ENCODE data around the gene DMRT3.

DMRT3 gene

DNA sequence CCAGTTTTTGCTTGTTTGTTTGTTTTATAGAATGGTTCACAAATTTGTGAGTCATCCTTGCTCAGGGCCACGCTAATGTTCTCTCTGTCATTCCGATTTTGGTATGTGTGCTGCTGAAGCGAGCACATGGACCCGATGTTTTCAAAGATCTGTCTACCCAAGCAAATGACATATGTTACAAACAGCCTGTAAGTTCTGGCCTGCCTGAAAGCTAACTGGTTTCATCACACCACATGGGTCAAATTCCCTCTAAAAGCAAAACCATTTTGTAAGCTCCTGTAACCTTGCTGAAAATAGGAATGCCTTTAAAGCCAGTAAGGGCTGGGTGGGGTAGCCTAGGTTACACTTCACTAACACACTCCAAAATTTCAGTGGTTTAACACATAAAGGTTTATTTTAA, 25.4 kb downstream of the DMRT3 start:
- H3K4me3 Mint-ChIP-seq = no peak overlapping the region
- H3K4me1 Mint-ChIP-seq (ENCODE audit: low read depth) = peaks cover 3% of the 10 kb centered on the region
- H3K9me3 Mint-ChIP-seq = no peaks in the 10 kb centered on the region
- H3K27me3 Mint-ChIP-seq (ENCODE audit: low read depth) = peaks cover 6% of the 10 kb centered on the region
- H3K36me3 Mint-ChIP-seq (ENCODE audit: low read depth) = no peaks in the 10 kb centered on the region
- DNase-seq (ENCODE audit: low spot score) = no peak
- H3K27ac Mint-ChIP-seq = no peak overlapping the region

DNA sequence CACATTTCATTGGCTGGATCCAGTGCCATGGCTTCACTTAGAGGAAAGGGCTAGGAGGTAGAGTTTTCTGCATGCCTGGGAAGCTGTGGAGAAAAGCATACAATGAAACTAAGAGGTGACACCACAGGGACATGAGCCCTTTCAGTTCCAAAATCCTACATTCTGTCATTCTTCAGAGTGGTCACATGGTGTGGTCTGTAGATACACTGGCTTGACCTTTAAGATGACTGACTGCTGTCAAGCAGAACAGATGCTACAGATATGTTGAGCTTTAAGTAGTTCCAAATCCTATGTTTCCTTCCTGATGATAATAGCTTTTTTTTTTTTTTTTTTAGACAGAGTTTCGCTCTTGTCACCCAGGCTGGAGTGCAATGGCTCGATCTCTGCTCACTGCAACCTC, 26.2 kb downstream of the DMRT3 start:
- no peak overlapping the region for H3K27ac Mint-ChIP-seq
- H3K36me3 Mint-ChIP-seq (ENCODE audit: low read depth) = no peaks in the 10 kb centered on the region
- no peak overlapping the region for H3K4me3 Mint-ChIP-seq
- H3K9me3 Mint-ChIP-seq = no peaks in the 10 kb centered on the region
- no peak for DNase-seq (ENCODE audit: low spot score)
- H3K4me1 Mint-ChIP-seq (ENCODE audit: low read depth) = peaks cover 3% of the 10 kb centered on the region
- peaks cover 12% of the 10 kb centered on the region for H3K27me3 Mint-ChIP-seq (ENCODE audit: low read depth)

GRCh38 chr9:1005043-1005667, 28.7 kb downstream of the DMRT3 start:
- H3K9me3 Mint-ChIP-seq = no peaks in the 10 kb centered on the region
- H3K4me1 Mint-ChIP-seq (ENCODE audit: low read depth) = peaks cover 6% of the 10 kb centered on the region
- H3K27ac Mint-ChIP-seq = no peak overlapping the region
- no peak overlapping the region for H3K4me3 Mint-ChIP-seq
- peaks cover 18% of the 10 kb centered on the region for H3K27me3 Mint-ChIP-seq (ENCODE audit: low read depth)
- no peaks in the 10 kb centered on the region for H3K36me3 Mint-ChIP-seq (ENCODE audit: low read depth)
- DNase-seq (ENCODE audit: low spot score) = peak; percentile 18

- H3K36me3 Mint-ChIP-seq (ENCODE audit: low read depth) = no peaks in the 10 kb centered on the region
- H3K4me1 Mint-ChIP-seq (ENCODE audit: low read depth) = peaks cover 6% of the 10 kb centered on the region
- H3K9me3 Mint-ChIP-seq = no peaks in the 10 kb centered on the region
- no peak overlapping the region for H3K27ac Mint-ChIP-seq
- H3K27me3 Mint-ChIP-seq (ENCODE audit: low read depth) = peaks cover 18% of the 10 kb centered on the region
- no peak for DNase-seq (ENCODE audit: low spot score)
- H3K4me3 Mint-ChIP-seq = no peak overlapping the region
Observed at GRCh38 chr9:1007312-1007711, 30.9 kb downstream of the DMRT3 start.

DNA sequence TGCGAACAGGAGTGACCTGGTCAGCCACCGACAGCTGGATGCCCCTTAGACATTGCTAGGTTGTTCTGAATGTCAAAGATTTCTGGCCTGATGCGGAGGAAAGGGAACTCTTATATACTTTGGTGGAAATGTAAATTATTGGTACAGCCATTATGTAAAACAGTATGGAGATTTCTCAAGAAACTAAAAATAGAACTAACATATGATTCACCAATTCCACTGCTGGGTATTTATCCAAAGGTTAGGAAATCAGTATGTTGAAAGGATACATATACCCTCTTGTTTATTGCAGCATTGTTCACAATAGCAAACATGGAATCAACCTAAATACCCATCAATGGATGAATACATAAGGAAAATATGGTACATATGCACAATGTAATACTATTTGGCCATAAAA, 31.8 kb downstream of the DMRT3 start:
- no peaks in the 10 kb centered on the region for H3K9me3 Mint-ChIP-seq
- H3K4me1 Mint-ChIP-seq (ENCODE audit: low read depth) = peaks cover 6% of the 10 kb centered on the region
- H3K4me3 Mint-ChIP-seq = no peak overlapping the region
- peaks cover 18% of the 10 kb centered on the region for H3K27me3 Mint-ChIP-seq (ENCODE audit: low read depth)
- no peak for DNase-seq (ENCODE audit: low spot score)
- no peaks in the 10 kb centered on the region for H3K36me3 Mint-ChIP-seq (ENCODE audit: low read depth)
- no peak overlapping the region for H3K27ac Mint-ChIP-seq

DNA sequence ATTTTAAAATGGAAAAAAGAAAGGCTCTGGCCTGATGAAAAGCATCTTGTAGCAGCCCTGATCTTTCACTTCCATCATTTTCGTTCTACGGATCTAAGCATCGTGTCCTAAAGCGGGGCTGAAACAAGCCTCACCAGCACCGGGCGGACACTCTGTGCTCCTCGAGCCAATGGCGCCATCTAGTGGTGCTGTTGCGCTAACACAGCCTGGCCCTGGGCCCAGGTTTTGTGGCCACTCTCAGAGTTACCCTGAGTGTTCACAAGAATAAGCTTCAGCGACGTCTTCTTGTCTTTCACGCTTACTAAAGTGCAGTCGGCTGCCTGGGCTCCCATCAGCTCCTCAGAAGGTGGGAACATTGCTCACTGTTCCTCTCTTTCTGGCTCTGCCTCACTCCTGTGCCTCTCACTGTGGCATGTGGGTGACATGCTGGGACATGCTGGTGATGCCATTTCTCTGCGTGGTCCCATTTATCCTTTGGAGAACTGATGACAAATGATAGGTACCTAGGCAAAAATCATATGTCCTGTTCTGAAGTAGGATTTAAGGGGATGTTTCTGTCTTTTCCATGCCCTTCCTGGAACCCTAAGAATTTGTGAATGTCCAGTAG, 32.7 kb downstream of the DMRT3 start:
- no peaks in the 10 kb centered on the region for H3K36me3 Mint-ChIP-seq (ENCODE audit: low read depth)
- peak; percentile 65 for DNase-seq (ENCODE audit: low spot score)
- peaks cover 6% of the 10 kb centered on the region for H3K4me1 Mint-ChIP-seq (ENCODE audit: low read depth)
- no peak overlapping the region for H3K27ac Mint-ChIP-seq
- H3K9me3 Mint-ChIP-seq = no peaks in the 10 kb centered on the region
- H3K4me3 Mint-ChIP-seq = no peak overlapping the region
- peaks cover 21% of the 10 kb centered on the region for H3K27me3 Mint-ChIP-seq (ENCODE audit: low read depth)

- peaks cover 20% of the 10 kb centered on the region for H3K27me3 Mint-ChIP-seq (ENCODE audit: low read depth)
- H3K4me3 Mint-ChIP-seq = no peak overlapping the region
- H3K9me3 Mint-ChIP-seq = no peaks in the 10 kb centered on the region
- no peaks in the 10 kb centered on the region for H3K36me3 Mint-ChIP-seq (ENCODE audit: low read depth)
- no peak overlapping the region for H3K27ac Mint-ChIP-seq
- peaks cover 3% of the 10 kb centered on the region for H3K4me1 Mint-ChIP-seq (ENCODE audit: low read depth)
- no peak for DNase-seq (ENCODE audit: low spot score)
Observed at GRCh38 chr9:1013021-1013420, 36.6 kb downstream of the DMRT3 start.

DNA sequence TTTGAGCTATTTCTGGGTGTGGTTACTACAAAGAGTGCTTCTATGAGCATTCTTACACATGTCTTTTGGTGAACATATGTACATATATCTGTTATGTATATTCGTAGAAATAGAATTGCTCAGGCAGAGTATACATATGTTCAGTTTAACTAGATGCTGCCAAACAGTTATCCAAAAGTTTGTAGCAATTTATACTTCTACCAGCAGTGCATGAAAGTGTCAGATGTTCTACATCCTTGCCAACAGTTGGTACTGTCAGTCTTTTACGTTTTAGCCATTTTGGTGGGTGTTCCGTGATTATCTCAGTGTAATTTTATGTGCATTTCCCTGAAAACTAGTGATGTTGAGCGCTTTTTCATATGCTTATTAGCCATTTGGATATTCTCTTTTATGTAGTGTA, 37.8 kb downstream of the DMRT3 start:
- H3K27ac Mint-ChIP-seq = no peak overlapping the region
- H3K27me3 Mint-ChIP-seq (ENCODE audit: low read depth) = peaks cover 19% of the 10 kb centered on the region
- peaks cover under 1% of the 10 kb centered on the region for H3K4me1 Mint-ChIP-seq (ENCODE audit: low read depth)
- no peak overlapping the region for H3K4me3 Mint-ChIP-seq
- H3K9me3 Mint-ChIP-seq = no peaks in the 10 kb centered on the region
- no peak for DNase-seq (ENCODE audit: low spot score)
- H3K36me3 Mint-ChIP-seq (ENCODE audit: low read depth) = no peaks in the 10 kb centered on the region

GRCh38 chr9:1014640-1015039, 38.2 kb downstream of the DMRT3 start:
- Mint-ChIP-seq H3K27ac (no peak overlapping the region), H3K27me3 (ENCODE audit: low read depth) (peaks cover 21% of the 10 kb centered on the region), H3K36me3 (ENCODE audit: low read depth) (no peaks in the 10 kb centered on the region)

GRCh38 chr9:1018121-1018520, 41.7 kb downstream of the DMRT3 start:
- peaks cover 25% of the 10 kb centered on the region for H3K27me3 Mint-ChIP-seq (ENCODE audit: low read depth)
- no peaks in the 10 kb centered on the region for H3K4me1 Mint-ChIP-seq (ENCODE audit: low read depth)
- no peak for DNase-seq (ENCODE audit: low spot score)
- no peaks in the 10 kb centered on the region for H3K36me3 Mint-ChIP-seq (ENCODE audit: low read depth)
- H3K4me3 Mint-ChIP-seq = no peak overlapping the region
- no peak overlapping the region for H3K27ac Mint-ChIP-seq
- peaks cover 3% of the 10 kb centered on the region for H3K9me3 Mint-ChIP-seq

More at GRCh38 chr9:1014640-1015039, 38.2 kb downstream of the DMRT3 start:
- Mint-ChIP-seq H3K4me3 (no peak overlapping the region), H3K9me3 (no peaks in the 10 kb centered on the region), H3K4me1 (ENCODE audit: low read depth) (no peaks in the 10 kb centered on the region)
- no peak for DNase-seq (ENCODE audit: low spot score)

DNA sequence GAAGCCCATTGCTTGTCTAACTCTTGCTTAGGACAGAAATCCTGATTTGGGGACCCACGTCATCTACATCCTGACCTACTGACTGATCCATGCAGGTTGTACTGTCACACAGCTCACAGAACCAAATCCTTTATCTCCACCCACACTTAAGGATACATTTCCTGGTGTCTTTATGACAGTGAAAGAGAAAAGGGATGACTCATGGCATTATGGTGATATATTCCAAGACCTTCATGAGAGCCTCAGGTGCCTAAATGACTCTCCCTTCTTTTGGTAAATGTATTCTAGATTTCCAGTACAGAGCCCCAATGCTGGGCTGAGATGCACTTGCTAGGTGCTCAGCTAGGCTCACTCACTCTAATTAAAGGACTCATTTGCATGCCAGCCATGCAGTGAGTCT, 47.7 kb downstream of the DMRT3 start:
- H3K4me1 Mint-ChIP-seq (ENCODE audit: low read depth) = no peaks in the 10 kb centered on the region
- peaks cover 17% of the 10 kb centered on the region for H3K27me3 Mint-ChIP-seq (ENCODE audit: low read depth)
- no peak overlapping the region for H3K27ac Mint-ChIP-seq
- peaks cover 4% of the 10 kb centered on the region for H3K9me3 Mint-ChIP-seq
- no peak overlapping the region for H3K4me3 Mint-ChIP-seq
- H3K36me3 Mint-ChIP-seq (ENCODE audit: low read depth) = no peaks in the 10 kb centered on the region
- no peak for DNase-seq (ENCODE audit: low spot score)

DNA sequence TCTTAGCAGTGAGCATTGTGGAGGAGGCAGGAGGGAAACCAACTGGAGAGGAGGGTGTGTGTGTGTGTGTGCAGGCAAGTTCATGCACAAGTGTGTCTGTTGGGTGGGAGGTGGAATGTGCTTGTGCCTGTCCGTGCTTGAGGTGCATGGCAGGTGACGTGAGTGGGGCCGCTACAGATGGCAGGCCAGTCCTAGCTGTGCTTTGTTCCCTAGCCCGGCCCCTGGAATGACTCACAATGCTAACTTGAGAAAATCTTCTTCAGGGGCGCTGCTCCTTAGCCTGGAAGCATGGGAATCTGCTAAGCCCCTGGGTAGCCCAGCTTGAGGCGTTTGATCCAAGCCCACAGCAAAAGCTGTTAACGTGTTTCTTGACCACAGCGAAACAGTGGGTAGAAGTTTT, 48.7 kb downstream of the DMRT3 start:
- no peaks in the 10 kb centered on the region for H3K4me1 Mint-ChIP-seq (ENCODE audit: low read depth)
- no peaks in the 10 kb centered on the region for H3K36me3 Mint-ChIP-seq (ENCODE audit: low read depth)
- peaks cover 4% of the 10 kb centered on the region for H3K9me3 Mint-ChIP-seq
- no peak overlapping the region for H3K27ac Mint-ChIP-seq
- H3K27me3 Mint-ChIP-seq (ENCODE audit: low read depth) = peaks cover 20% of the 10 kb centered on the region
- H3K4me3 Mint-ChIP-seq = no peak overlapping the region
- no peak for DNase-seq (ENCODE audit: low spot score)

DNA sequence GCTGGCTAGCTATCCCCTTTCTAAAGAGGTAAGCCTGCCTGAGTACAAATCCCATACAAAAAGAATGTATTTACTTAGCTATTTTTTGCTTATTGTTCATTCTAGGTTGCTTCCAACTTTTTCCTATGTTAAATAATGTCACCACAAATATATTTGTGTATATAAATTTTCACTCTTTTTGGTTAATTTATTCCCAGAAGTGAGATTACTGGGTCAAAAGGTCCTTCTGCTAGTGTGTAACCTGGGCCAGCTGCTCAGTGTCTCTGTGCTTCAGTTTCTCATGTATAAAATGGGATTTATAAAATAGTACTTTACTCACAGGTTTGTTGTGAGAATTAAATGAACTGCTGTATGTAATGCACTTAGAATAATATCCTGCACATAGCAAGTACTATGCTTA, 49.8 kb downstream of the DMRT3 start:
- H3K36me3 Mint-ChIP-seq (ENCODE audit: low read depth) = no peaks in the 10 kb centered on the region
- DNase-seq (ENCODE audit: low spot score) = no peak
- H3K9me3 Mint-ChIP-seq = peaks cover 4% of the 10 kb centered on the region
- no peak overlapping the region for H3K27ac Mint-ChIP-seq
- no peak overlapping the region for H3K4me3 Mint-ChIP-seq
- no peaks in the 10 kb centered on the region for H3K4me1 Mint-ChIP-seq (ENCODE audit: low read depth)
- H3K27me3 Mint-ChIP-seq (ENCODE audit: low read depth) = peaks cover 18% of the 10 kb centered on the region

DNA sequence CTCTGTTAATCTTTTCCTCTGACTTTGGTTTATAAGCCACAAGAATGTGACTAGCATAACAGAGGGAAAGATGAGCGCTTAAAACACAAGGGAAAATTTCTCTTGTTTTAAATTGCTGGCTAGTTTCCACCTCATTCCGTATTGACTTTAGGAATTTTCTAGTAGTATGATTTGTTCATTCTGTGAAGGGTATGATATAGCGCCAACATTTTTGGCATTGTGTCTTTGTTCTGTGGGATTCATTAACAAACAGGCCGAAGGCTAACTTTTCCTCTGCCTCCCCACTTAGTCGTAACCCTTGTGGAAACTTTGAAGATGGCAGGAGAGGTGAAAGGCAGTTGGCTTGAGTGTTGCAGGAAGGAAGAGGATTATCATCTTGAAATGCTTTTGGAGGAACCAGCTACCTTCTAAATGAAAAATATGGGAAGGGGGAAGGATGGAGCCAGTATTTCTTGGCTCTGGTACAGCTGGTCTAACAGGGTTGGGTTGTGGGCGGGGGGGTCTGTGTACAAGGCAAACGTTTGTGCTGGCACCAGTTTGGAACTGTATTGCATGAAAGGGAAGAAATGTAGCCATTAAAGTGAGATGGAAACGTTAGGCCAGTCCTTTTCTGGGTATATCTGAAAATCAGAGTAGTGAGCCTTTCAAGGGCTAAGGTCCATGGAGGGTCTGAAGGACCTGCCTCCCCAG, 52.2 kb downstream of the DMRT3 start:
- Mint-ChIP-seq H3K27me3 (ENCODE audit: low read depth) (peaks cover 18% of the 10 kb centered on the region), H3K36me3 (ENCODE audit: low read depth) (no peaks in the 10 kb centered on the region), H3K27ac (no peak overlapping the region), H3K4me3 (no peak overlapping the region), H3K9me3 (no peaks in the 10 kb centered on the region), H3K4me1 (ENCODE audit: low read depth) (no peaks in the 10 kb centered on the region)
- DNase-seq (ENCODE audit: low spot score) = no peak

All from T-helper 2 cell treated with Interferon-gamma antibody and Interleukin-4, amounts not matched to agents 5 μg/mL and 100 μg/mL, for 36 hours (primary cell).